CD4-positive, alpha-beta T cell treated with Interleukin-17A for 4 hours (primary cell): ENCODE measurements around the gene EDAR.

ENCODE experiments used
- DNase-seq: peaks from one replicate; pipeline ENCODE4 v3.0.0-alpha.2; 2020; ENCODE audit warnings: mixed read lengths

Gene EDAR

GRCh38 chr2:108938077-108938710 lies 50.8 kb downstream of the EDAR start:
- peak; percentile 48 for DNase-seq

- DNase-seq = no peak
Measured at GRCh38 chr2:108937367-108938017, 51.5 kb downstream of the EDAR start.

- no peak for DNase-seq
Measured at GRCh38 chr2:108936866-108937265, 52.2 kb downstream of the EDAR start.

- no peak for DNase-seq
Measured at GRCh38 chr2:108936076-108936864, 52.8 kb downstream of the EDAR start.

GRCh38 chr2:108935271-108935741 lies 53.7 kb downstream of the EDAR start:
- DNase-seq = no peak

GRCh38 chr2:108934583-108935245 lies 54.3 kb downstream of the EDAR start:
- DNase-seq = no peak

GRCh38 chr2:108934151-108934550 lies 54.9 kb downstream of the EDAR start:
- DNase-seq = no peak

GRCh38 chr2:108933691-108934117 lies 55.3 kb downstream of the EDAR start:
- DNase-seq = no peak

- no peak for DNase-seq
Measured at GRCh38 chr2:108932736-108933332, 56.2 kb downstream of the EDAR start.

GRCh38 chr2:108931372-108931771 lies 57.6 kb downstream of the EDAR start:
- no peak for DNase-seq

- DNase-seq = no peak
Measured at GRCh38 chr2:108929807-108930425, 59.1 kb downstream of the EDAR start.

- DNase-seq = no peak
Measured at GRCh38 chr2:108928660-108929377, 60.2 kb downstream of the EDAR start.

GRCh38 chr2:108927936-108928659 lies 60.9 kb downstream of the EDAR start:
- peak; percentile 65 for DNase-seq

GRCh38 chr2:108927405-108927804 lies 61.6 kb downstream of the EDAR start:
- no peak for DNase-seq

GRCh38 chr2:108926561-108927380 lies 62.2 kb downstream of the EDAR start:
- DNase-seq = no peak

GRCh38 chr2:108925735-108926134 lies 63.3 kb downstream of the EDAR start:
- no peak for DNase-seq

GRCh38 chr2:108925286-108925685 lies 63.7 kb downstream of the EDAR start:
- no peak for DNase-seq

GRCh38 chr2:108924580-108925251 lies 64.3 kb downstream of the EDAR start:
- no peak for DNase-seq
